OCI-LY3 (cell line): ENCODE data around the gene TAF1C.

Experiments used
- EZH2phosphoT487 ChIP-seq: fragments of 200-600 bp; shearing (Covaris generic); IDR thresholded peaks from 2 replicates; pipeline ENCODE4 v1.6.1; 2018; ENCODE audit warnings: antibody characterized with exemption, mixed run types, low read depth
- TF ChIP-seq, protein P1 (sequence below): fragments of 200-600, 300-600 bp; sonication (generic); IDR thresholded peaks from 2 replicates; pipeline ENCODE4 v1.5.1; 2014; ENCODE audit warnings: antibody characterized with exemption, low read length, low read depth

- TF ChIP-seq, protein P1, sequence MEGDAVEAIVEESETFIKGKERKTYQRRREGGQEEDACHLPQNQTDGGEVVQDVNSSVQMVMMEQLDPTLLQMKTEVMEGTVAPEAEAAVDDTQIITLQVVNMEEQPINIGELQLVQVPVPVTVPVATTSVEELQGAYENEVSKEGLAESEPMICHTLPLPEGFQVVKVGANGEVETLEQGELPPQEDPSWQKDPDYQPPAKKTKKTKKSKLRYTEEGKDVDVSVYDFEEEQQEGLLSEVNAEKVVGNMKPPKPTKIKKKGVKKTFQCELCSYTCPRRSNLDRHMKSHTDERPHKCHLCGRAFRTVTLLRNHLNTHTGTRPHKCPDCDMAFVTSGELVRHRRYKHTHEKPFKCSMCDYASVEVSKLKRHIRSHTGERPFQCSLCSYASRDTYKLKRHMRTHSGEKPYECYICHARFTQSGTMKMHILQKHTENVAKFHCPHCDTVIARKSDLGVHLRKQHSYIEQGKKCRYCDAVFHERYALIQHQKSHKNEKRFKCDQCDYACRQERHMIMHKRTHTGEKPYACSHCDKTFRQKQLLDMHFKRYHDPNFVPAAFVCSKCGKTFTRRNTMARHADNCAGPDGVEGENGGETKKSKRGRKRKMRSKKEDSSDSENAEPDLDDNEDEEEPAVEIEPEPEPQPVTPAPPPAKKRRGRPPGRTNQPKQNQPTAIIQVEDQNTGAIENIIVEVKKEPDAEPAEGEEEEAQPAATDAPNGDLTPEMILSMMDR, result no peak
- TF ChIP-seq EZH2phosphoT487, result no peak
Observed at GRCh38 chr16:84159007-84159406, 27.9 kb downstream of the TAF1C start.
